PC-3 (cell line): Measurements from ENCODE around the gene RSPO4.

Experiments
- CTCF ChIP-seq: fragments of 300-600 bp; sonication (generic); conservative IDR thresholded peaks from 2 replicates; pipeline ENCODE4 v1.5.1; 2017; ENCODE audit warnings: antibody characterized with exemption, low read depth, mild to moderate bottlenecking, low read length
- EZH2 ChIP-seq: fragments of 300-600 bp; sonication (generic); IDR thresholded peaks from one replicate; pipeline ENCODE4 v1.6.1; 2017; ENCODE audit warnings: antibody characterized with exemption, mild to moderate bottlenecking, low read length; ENCODE audit not compliant: unreplicated experiment
- EZH2phosphoT487 ChIP-seq: fragments of 300-600 bp; sonication (generic); IDR thresholded peaks from 2 replicates; pipeline ENCODE4 v1.6.1; 2018; ENCODE audit warnings: mild to moderate bottlenecking, antibody characterized with exemption, low read length, borderline replicate concordance

GRCh38 chr20:934186-934840 lies 67.8 kb downstream of the RSPO4 start:
- TF ChIP-seq EZH2 (no peak), CTCF (no peak), EZH2phosphoT487 (no peak)
